NCI-H774 (cell line): Measurements from ENCODE around the gene SYNPO.

Source experiments
- DNase-seq: peaks from one replicate; lab custom pipeline; 2025; lab: John Stamatoyannopoulos, UW

SYNPO gene

GRCh38 chr5:150608991-150609390 is 31.5 kb upstream of the SYNPO start:
- no peak for DNase-seq

- no peak for DNase-seq
Observed at GRCh38 chr5:150609843-150610584, 30.4 kb upstream of the SYNPO start.

GRCh38 chr5:150611026-150611425 is 29.4 kb upstream of the SYNPO start:
- DNase-seq, result no peak

- peak; percentile 9 for DNase-seq
Observed at GRCh38 chr5:150612405-150612804, 28.1 kb upstream of the SYNPO start.

- DNase-seq, result no peak
Observed at GRCh38 chr5:150612905-150613670, 27.4 kb upstream of the SYNPO start.

- no peak for DNase-seq
Observed at GRCh38 chr5:150613991-150614660, 26.3 kb upstream of the SYNPO start.

- DNase-seq, result no peak
Observed at GRCh38 chr5:150614661-150615060, 25.8 kb upstream of the SYNPO start.

GRCh38 chr5:150615141-150615699 is 25.2 kb upstream of the SYNPO start:
- DNase-seq, result no peak

GRCh38 chr5:150616024-150616470 is 24.4 kb upstream of the SYNPO start:
- no peak for DNase-seq

- no peak for DNase-seq
Observed at GRCh38 chr5:150616506-150616905, 24.0 kb upstream of the SYNPO start.

GRCh38 chr5:150618163-150618562 is 22.3 kb upstream of the SYNPO start:
- DNase-seq, result no peak

GRCh38 chr5:150618588-150619281 is 21.7 kb upstream of the SYNPO start:
- DNase-seq, result no peak

GRCh38 chr5:150619359-150620230 is 20.9 kb upstream of the SYNPO start:
- DNase-seq, result no peak

- no peak for DNase-seq
Observed at GRCh38 chr5:150621301-150621700, 19.2 kb upstream of the SYNPO start.

GRCh38 chr5:150622157-150622556 is 18.3 kb upstream of the SYNPO start:
- DNase-seq, result no peak

- DNase-seq, result no peak
Observed at GRCh38 chr5:150623152-150623877, 17.1 kb upstream of the SYNPO start.

- no peak for DNase-seq
Observed at GRCh38 chr5:150623878-150624216, 16.6 kb upstream of the SYNPO start.

GRCh38 chr5:150624334-150625163 is 15.9 kb upstream of the SYNPO start:
- no peak for DNase-seq

GRCh38 chr5:150625164-150625535 is 15.3 kb upstream of the SYNPO start:
- DNase-seq, result no peak
